ENCODE data around the gene RRP1B. TPM values are rescaled to one million over a fixed set of nuclear protein-coding genes. Genes with fewer than 3 reads are reported as not detected.

Gene RRP1B
- total RNA-seq, 1 experiment from 2014 or later, result 26.3 TPM

GRCh38 chr21:43622796-43623195 is 36.6 kb upstream of the RRP1B start:
- Histone ChIP-seq H3K36me3 (ENCODE audit: low read depth) (0 out of 2 replicates have a peak, but pooled peaks cover 9% of the 10 kb centered on the region), H4K20me1 (ENCODE audit: insufficient read depth) (no peaks in the 10 kb centered on the region), H3K27me3 (ENCODE audit: insufficient read depth, low read depth) (no peaks in the 10 kb centered on the region), H2AFZ (no peak overlapping the region), H3K9me2 (ENCODE audit: insufficient read depth) (no peaks in the 10 kb centered on the region), H3K79me2 (ENCODE audit: low read depth) (no peaks in the 10 kb centered on the region), H3F3A (ENCODE audit: insufficient read depth, low read depth) (no peaks in the 10 kb centered on the region), H3K9me3 (ENCODE audit: insufficient read depth, low read depth) (no peaks in the 10 kb centered on the region; the same call in 1 of the 2 replicates), H3K4me1 (replicated peaks; ENCODE audit: insufficient read depth) (no peaks in the 10 kb centered on the region), H3K4me3 (no peak overlapping the region), H3K27ac (no peak overlapping the region), H3K4me2 (no peak overlapping the region)
- BruUV-seq (replicated peaks), result no TSS peak
- POLR2A ChIA-PET (ENCODE audit: unreplicated experiment), result no interaction called here
- CTCF ChIA-PET, result no interaction called here
- intact Hi-C loops (cut with micrococcal nuclease; ENCODE audit: unreplicated experiment), result no loop called here
- TF ChIP-seq CTCF (conservative IDR thresholded peaks at IDR 0.05), result no peak
- TF ChIP-seq EZH2 (IDR thresholded peaks at IDR 0.05; ENCODE audit: low read depth), result no peak
- no peak for DNase-seq

- Histone ChIP-seq H2AFZ (no peak overlapping the region), H3K4me2 (no peak overlapping the region), H3K79me2 (ENCODE audit: low read depth) (no peaks in the 10 kb centered on the region), H3F3A (ENCODE audit: insufficient read depth, low read depth) (no peaks in the 10 kb centered on the region), H3K27me3 (ENCODE audit: insufficient read depth, low read depth) (no peaks in the 10 kb centered on the region), H3K4me3 (no peak overlapping the region), H3K27ac (no peak overlapping the region), H3K36me3 (ENCODE audit: low read depth) (0 out of 2 replicates have a peak, but pooled peaks cover 9% of the 10 kb centered on the region), H4K20me1 (ENCODE audit: insufficient read depth) (no peaks in the 10 kb centered on the region), H3K9me3 (ENCODE audit: insufficient read depth, low read depth) (no peaks in the 10 kb centered on the region; the same call in 1 of the 2 replicates), H3K9me2 (ENCODE audit: insufficient read depth) (no peaks in the 10 kb centered on the region), H3K4me1 (replicated peaks; ENCODE audit: insufficient read depth) (no peaks in the 10 kb centered on the region)
- CTCF ChIA-PET, result no interaction called here
- intact Hi-C loops (cut with micrococcal nuclease; ENCODE audit: unreplicated experiment), result no loop called here
- no peak for TF ChIP-seq EZH2 (IDR thresholded peaks at IDR 0.05; ENCODE audit: low read depth)
- TF ChIP-seq CTCF (conservative IDR thresholded peaks at IDR 0.05), result no peak
- POLR2A ChIA-PET (ENCODE audit: unreplicated experiment), result interaction anchor here (0.7 kb wide), 1 partner anchor 831 kb away, joined by 4 read pairs; no protein-coding TSS in a partner anchor
- no peak for DNase-seq
- no TSS peak for BruUV-seq (replicated peaks)
These were observed 35.8 kb upstream of the RRP1B start for GRCh38 chr21:43623588-43623987.

GRCh38 chr21:43624339-43624738 is 35.0 kb upstream of the RRP1B start:
- Histone ChIP-seq H3K36me3 (ENCODE audit: low read depth) (0 out of 2 replicates have a peak, but pooled peaks cover 9% of the 10 kb centered on the region), H3K4me3 (no peak overlapping the region), H3F3A (ENCODE audit: insufficient read depth, low read depth) (no peaks in the 10 kb centered on the region), H3K4me2 (no peak overlapping the region), H3K9me3 (ENCODE audit: insufficient read depth, low read depth) (no peaks in the 10 kb centered on the region; the same call in 1 of the 2 replicates), H2AFZ (no peak overlapping the region), H4K20me1 (ENCODE audit: insufficient read depth) (no peaks in the 10 kb centered on the region), H3K4me1 (replicated peaks; ENCODE audit: insufficient read depth) (no peaks in the 10 kb centered on the region), H3K27me3 (ENCODE audit: insufficient read depth, low read depth) (no peaks in the 10 kb centered on the region), H3K27ac (no peak overlapping the region), H3K9me2 (ENCODE audit: insufficient read depth) (no peaks in the 10 kb centered on the region), H3K79me2 (ENCODE audit: low read depth) (no peaks in the 10 kb centered on the region)
- no peak for TF ChIP-seq CTCF (conservative IDR thresholded peaks at IDR 0.05)
- TF ChIP-seq EZH2 (IDR thresholded peaks at IDR 0.05; ENCODE audit: low read depth), result no peak
- BruUV-seq (replicated peaks), result no TSS peak
- CTCF ChIA-PET, result no interaction called here
- POLR2A ChIA-PET (ENCODE audit: unreplicated experiment), result interaction anchor here (0.7 kb wide), 1 partner anchor 831 kb away, joined by 4 read pairs; no protein-coding TSS in a partner anchor
- intact Hi-C loops (cut with micrococcal nuclease; ENCODE audit: unreplicated experiment), result no loop called here
- no peak for DNase-seq
